GM04503 (cell line): Measurements from ENCODE around the gene SYNGR4.

Source experiments
- DNase-seq: peaks from one replicate; pipeline ENCODE4 v3.0.0-alpha.2; 2012; ENCODE audit warnings: low read depth

The SYNGR4 gene

DNA sequence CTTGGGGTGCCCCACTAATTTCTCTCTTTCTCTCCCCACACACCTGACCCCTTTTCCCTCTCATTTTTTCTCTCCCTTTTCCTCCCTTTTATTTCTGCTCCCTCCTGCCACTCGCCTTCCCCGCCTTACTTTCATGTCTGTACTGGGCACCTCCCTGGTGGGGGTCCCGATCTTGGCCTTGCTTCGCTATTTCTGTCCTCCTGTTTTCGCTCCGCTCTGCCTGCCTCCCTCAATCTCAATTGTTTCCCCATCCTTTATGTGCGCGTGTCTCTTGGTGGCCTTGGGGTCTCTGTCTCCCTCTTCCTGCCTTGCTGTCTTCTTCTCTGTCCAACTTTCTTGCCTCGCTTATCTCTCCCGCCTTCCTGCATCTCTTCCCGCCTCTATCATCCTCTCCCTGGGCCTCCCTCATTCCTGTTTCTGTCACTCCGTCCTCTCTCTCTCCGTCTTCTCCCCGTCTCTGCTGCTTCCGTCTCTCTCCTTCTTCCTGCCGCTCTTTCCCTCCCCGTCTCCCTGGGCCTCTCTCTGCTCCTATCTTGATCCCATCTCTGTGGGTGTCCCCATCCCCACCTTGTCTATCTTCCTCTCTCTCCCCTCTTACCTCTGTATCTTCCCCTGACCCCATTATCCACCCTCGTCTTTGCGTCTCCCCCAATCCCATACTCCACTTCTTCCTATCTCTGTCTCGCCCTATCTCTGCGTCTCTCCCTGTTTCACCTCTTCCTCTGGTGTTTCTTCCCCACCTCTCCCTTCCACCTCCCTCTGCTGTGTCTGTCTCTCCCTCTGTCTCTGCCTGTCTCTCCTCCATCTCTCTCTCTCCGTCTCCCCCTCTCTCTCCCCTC, 33.3 kb downstream of the SYNGR4 start:
- DNase-seq, result no peak

DNA sequence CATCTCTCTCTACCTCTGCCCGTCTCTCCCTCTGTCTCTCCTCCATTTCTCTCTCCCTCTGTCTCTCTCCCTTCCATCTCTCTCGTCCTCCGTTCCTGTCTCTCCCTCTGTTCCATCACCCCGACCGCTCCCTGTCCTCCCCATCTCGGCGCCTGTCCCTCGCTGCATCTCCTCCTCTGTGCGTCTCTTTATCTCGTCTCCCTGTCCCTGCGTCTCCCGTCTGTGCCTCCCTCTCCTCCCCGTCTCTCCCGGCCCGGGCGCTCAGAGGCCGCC, 33.9 kb downstream of the SYNGR4 start:
- DNase-seq, result no peak

DNA sequence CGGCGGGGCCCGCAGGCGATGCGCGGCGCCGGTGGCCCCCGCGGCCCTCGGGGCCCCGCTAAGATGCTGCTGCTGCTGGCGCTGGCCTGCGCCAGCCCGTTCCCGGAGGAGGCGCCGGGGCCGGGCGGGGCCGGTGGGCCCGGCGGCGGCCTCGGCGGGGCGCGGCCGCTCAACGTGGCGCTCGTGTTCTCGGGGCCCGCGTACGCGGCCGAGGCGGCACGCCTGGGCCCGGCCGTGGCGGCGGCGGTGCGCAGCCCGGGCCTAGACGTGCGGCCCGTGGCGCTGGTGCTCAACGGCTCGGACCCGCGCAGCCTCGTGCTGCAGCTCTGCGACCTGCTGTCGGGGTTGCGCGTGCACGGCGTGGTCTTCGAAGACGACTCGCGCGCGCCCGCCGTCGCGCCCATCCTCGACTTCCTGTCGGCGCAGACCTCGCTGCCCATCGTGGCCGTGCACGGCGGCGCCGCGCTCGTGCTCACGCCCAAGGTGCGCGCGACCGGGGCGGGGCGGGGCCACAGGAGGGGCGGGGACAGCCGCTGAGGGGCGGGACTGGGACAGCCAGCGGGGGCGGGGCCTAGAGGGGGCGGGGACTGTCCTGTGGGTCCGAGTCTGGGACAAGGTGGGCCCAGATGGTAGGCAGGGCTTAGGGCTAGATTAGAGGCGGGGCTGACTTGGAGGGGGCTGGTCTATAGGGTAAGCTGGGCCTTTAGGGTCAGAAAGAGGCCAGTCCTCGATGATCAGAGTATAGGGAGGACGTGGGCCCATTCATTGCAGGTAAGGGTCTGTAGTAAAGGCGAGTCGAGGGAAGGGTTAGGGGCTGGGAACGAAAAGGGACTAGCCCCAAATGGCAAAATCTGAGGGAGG, 34.4 kb downstream of the SYNGR4 start:
- DNase-seq, result no peak

DNA sequence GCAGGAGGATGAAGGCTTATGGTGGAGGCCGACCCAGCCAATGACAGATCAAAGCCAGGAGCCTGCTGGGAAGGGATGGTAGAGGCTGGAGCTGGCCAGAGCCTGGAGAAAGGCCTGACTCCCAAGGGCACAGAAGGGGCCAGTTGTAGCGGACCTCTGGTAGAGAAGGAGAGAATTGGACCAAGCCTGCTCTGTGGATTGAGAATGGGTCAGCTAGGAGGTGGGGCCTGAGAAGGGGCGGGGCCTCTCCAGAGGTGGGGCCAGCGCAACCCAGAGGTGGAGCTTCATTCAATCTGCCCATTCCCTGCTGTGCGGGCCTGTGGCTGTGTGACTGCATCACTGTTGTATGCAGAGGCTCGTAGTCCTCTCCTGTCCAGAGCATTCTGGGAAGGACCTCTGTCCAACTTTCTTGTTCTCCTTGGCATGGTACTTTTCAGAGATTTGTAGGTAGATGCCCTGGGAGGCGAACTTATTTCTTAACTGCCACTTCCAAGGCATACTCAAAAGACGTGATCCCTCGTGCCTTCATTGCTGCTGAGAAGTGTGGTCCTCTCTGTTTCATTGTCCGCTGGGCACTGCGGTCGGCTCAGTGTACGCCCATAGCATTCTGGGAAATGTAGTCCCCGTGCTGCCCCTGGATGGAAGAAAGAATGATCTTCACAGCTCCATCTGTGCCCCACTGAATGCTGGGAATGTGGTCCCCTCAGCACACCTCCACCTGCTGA, 36.0 kb downstream of the SYNGR4 start:
- DNase-seq, result no peak

DNA sequence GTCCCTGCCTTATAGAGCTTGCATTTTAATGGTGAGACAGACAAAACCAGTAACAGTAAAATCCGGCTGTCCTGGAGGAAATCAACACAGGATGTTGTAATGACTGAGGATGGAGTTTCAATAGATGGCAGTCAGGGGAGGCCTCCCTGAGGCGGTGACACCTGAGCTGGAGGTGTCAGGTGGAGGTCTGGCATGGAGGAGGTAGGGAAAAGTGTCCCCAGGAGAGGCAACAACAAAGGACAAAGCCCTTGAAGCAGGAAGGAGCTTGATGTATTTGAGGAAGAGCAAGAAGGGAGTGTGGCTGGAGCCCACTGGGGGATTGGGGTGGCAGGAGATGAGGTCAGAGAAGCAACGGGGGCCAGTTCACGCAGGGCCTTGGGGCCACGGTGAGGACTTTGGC, 37.1 kb downstream of the SYNGR4 start:
- DNase-seq, result no peak

DNA sequence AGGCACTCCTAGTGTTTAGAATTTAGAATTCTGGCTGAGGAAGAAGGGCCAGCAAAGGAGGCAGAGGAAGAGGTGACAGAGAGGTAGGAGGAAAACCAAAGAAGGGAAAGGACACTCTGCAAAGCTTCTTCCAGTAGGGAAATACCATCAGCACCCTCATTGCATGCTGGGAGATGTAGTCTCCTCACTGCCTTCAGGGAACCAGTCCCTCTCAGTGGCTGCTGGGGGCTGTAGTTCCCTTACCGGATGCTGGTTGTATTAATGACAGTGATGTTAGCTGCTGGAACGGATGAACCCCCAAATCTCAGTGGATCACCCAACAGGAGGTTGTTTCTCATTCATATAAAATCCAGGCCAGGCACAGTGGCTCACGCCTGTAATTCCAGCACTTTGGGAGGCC, 39.4 kb downstream of the SYNGR4 start:
- DNase-seq, result no peak

DNA sequence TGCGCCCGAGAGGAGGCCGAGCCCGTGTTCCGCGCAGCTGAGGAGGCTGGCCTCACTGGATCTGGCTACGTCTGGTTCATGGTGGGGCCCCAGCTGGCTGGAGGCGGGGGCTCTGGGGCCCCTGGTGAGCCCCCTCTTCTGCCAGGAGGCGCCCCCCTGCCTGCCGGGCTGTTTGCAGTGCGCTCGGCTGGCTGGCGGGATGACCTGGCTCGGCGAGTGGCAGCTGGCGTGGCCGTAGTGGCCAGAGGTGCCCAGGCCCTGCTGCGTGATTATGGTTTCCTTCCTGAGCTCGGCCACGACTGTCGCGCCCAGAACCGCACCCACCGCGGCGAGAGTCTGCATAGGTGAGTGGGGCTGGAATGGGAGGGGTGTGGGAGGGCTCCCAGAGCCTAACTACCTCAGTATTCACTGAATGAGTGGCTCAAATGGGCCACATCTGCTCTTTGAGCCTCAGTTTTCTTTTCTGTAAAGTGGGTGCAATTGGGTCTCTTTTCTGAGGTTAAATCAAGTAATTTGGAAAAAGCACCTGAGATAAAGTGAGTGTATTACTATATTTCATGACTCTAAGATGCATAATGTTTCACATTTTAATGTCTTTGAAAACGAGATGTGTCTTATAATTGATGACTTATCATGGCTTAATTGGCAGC, 41.0 kb downstream of the SYNGR4 start:
- no peak for DNase-seq

DNA sequence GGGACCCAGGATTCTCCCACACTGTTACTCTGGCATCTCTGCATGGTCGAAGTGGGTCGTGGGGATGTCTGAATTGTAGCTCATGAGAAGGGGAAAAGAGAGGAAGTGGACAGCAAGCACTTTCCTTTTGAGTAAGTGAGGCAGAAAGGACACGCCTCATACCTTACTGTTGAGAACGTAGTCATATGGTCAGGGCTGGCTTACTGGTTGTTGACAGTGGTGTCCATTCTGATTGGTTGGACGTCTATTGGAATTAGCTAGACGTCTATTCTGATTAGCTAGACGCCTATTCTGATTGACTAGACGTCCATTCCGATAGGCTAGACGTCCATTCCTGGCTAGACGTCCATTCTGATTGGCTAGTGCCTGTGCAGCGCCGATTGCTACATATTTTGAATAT, 41.7 kb downstream of the SYNGR4 start:
- DNase-seq, result no peak

DNA sequence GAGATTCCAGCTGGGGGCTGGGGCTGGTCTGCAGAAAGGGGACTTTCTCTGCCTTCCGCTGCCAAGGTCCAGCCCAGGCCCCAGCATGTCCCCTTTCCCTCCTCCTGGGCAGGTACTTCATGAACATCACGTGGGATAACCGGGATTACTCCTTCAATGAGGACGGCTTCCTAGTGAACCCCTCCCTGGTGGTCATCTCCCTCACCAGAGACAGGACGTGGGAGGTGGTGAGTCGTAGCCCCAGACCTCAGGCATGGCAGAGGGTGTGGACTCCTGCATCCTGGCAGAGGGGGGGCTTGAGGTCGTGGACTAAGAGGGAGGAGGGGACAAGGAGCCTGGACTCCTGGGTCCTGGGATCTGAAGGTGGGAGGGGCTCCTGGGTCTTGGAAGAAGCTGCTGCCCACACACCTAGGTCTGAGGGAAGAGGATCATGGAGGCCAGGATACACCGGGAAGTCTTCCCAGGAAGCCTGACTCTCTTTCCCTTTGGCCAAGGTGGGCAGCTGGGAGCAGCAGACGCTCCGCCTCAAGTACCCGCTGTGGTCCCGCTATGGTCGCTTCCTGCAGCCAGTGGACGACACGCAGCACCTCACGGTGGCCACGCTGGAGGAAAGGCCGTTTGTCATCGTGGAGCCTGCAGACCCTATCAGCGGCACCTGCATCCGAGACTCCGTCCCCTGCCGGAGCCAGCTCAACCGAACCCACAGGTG, 49.9 kb downstream of the SYNGR4 start:
- DNase-seq, result no peak

DNA sequence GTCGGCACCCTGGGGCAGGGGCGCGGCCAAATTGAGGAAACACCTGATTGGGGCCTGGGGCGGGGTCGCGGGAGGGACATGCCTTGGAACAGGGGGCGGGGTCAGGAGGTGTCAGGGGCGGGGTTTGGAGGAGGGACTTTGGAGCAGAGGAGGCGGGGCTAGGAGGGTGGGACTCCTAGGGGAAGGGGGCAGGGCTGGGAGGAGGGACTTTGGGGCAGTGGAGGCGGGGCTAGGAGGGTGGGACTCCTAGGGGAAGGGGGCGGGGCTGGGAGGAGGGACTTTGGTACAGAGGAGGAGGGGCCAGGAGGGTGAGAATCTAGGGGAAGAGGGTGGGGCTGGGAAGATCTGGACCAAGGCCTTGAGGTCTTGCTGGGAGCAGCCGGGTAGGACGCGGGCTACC, 51.2 kb downstream of the SYNGR4 start:
- DNase-seq, result no peak

DNA sequence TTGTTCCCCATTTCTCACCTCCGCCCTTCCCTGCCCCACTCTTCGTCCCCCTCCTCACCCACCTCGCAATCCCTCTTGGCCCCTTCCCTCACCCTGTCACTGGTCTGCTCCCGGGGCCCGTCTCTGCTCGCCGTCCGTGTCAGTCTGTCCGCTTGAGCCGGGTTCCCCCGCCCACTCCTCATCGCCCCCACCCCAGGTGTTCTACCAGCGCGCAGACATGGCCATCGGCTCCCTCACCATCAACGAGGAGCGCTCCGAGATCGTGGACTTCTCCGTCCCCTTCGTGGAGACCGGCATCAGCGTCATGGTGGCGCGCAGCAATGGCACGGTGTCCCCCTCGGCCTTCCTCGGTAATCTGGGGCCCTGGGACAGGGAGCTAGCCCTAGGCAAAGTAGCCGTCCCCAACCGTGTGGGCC, 51.6 kb downstream of the SYNGR4 start:
- DNase-seq, result no peak

DNA sequence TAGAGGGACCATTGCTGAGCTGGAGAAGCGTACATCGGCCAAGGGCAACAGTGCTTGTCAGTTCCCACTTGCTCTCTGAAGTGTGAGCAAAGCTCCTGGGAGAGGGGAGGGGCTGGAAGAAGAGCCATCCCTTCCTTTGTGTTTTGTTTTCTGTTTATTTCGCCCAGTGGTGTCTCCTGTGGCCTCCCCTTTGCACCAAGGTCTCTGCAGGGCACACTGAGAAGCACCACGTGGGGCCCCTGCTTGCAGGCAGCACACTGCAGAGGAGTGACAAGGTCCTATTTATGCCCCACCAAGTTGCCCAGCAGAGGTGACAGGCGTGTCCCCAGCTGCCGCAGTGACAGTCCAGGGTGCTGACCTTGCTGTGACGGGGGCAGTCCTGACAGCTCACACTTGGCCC, 53.3 kb downstream of the SYNGR4 start:
- no peak for DNase-seq

DNA sequence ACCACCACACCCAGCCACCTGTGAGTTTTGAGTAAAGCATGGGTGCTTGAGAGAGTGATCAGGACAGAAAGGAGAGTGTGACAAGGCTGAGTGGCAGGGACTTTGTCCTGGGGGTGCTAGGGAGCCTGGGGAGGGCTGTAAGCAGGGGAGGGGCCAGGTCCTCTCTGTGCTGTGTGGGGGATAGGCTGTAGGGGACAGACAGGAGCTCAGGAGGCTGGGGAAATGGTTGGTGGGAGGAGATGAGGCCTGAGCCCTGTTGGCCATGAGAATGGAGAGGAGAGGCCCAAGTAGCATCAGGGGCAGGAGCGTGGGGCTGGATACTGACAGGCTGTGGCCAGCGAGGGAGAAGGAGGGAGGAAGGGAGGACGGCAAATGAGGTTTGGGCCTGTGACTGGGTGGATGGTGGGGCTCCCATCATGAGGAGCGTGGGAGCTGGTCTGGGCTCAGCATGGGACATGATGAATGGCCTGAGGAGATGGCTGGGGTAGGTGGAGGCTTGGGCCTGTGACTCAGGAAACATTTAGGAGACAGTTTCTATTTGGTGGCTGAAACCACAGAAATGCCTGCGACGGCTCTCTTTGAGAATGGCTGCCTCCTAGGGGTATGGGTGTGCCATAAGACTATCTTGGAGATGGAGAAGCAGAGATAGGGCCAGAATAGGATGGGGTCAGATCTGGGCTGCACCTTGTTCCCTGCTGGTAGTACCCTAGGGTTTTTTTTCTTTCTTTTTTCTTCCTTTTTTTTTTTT, 54.3 kb downstream of the SYNGR4 start:
- DNase-seq, result no peak

DNA sequence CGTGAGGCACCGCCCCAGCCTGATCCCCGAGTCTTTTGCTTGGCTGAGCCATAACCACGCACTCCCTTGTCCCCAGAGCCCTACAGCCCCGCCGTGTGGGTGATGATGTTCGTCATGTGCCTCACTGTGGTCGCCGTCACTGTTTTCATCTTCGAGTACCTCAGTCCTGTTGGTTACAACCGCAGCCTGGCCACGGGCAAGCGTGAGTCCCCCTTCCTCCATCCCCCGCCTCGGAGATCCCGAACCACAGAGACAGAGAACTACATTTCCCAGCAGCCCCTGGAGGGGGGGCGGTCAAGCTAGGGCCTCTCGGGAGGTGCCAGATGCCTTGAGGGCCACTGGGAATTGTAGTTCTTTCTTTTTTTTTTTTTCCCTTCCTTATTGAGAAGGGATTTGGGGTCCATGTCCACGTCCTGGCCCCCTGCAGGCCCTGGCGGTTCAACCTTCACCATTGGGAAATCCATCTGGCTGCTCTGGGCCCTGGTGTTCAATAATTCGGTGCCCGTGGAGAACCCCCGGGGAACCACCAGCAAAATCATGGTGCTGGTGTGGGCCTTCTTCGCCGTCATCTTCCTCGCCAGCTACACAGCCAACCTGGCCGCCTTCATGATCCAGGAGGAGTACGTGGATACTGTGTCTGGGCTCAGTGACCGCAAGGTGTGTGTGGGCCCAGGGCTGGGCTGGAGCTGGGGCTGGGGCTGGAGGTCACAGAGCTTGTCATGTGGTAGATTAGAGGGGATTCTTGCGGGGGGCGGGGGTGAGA, 55.2 kb downstream of the SYNGR4 start:
- DNase-seq, result no peak

DNA sequence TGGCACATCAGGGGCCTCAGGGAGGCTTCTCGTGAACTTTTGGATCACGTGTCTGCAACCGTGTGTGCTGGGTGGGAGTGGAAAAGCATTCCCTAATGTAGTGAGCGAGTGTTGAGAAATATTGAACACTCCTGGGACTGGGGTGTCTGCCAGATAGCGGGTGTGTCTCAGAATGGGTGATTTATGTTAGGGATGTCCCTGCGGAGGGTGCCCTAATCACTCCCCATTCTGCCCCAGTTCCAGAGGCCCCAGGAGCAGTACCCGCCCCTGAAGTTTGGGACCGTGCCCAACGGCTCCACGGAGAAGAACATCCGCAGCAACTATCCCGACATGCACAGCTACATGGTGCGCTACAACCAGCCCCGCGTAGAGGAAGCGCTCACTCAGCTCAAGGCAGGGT, 57.4 kb downstream of the SYNGR4 start:
- no peak for DNase-seq

DNA sequence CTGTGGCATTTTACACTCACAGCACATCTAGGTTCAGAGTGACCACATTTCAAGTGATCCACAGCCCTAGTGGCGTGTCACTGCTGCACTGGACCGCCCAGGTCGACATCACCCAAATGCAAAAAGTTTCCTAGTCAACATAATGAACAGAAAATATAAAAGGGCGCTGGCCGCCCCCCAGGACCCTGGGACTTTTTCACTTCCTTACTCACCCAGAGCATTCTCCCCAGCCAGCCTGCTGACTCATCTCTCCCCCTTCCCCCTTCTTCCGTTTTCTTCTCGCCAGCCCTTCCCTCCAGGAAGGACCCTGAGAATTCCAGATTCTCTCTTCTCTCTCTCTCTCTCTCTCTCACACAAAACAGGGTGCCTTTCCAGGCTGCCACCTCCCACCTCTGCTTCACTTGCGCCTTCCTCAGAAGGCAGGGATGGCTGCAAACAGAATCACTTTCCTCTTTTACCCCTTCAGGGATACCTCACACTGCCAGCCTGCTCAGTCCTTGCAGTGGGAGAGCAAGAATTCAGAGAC, 60.6 kb downstream of the SYNGR4 start:
- DNase-seq, result no peak
